Activated T-cell treated with anti-CD3 and anti-CD28 coated beads, Interleukin-2, amount 50 U/mL, for 24 hours (primary cell): ENCODE data around the gene FRAT2.

Experiments
- DNase-seq: peaks from one replicate; pipeline ENCODE4 v3.0.0-alpha.2; 2020
- H3K27ac Mint-ChIP-seq: 2 replicates; pipeline ENCODE4 v1.8.0; 2020; ENCODE audit warnings: mild to moderate bottlenecking, mixed read lengths
- H3K27me3 Mint-ChIP-seq: 2 replicates; pipeline ENCODE4 v1.8.0; 2020; ENCODE audit warnings: mixed read lengths
- H3K36me3 Mint-ChIP-seq: 2 replicates; pipeline ENCODE4 v1.8.0; 2020; ENCODE audit warnings: low read depth, mixed read lengths
- H3K4me1 Mint-ChIP-seq: 2 replicates; pipeline ENCODE4 v1.8.0; 2020; ENCODE audit warnings: low read depth, mixed read lengths
- H3K4me3 Mint-ChIP-seq: 2 replicates; pipeline ENCODE4 v1.8.0; 2020; ENCODE audit warnings: mild to moderate bottlenecking, moderate library complexity, mixed read lengths
- H3K9me3 Mint-ChIP-seq: 2 replicates; pipeline ENCODE4 v1.8.0; 2020; ENCODE audit warnings: mixed read lengths

Gene FRAT2

GRCh38 chr10:97336942-97337831 is 2.7 kb upstream of the FRAT2 start:
- peaks cover 26% of the 10 kb centered on the region for H3K4me1 Mint-ChIP-seq
- no peak overlapping the region for H3K27ac Mint-ChIP-seq
- H3K4me3 Mint-ChIP-seq, result no peak overlapping the region
- no peaks in the 10 kb centered on the region for H3K9me3 Mint-ChIP-seq
- peaks cover 14% of the 10 kb centered on the region for H3K36me3 Mint-ChIP-seq
- no peak for DNase-seq
- no peaks in the 10 kb centered on the region for H3K27me3 Mint-ChIP-seq

DNA sequence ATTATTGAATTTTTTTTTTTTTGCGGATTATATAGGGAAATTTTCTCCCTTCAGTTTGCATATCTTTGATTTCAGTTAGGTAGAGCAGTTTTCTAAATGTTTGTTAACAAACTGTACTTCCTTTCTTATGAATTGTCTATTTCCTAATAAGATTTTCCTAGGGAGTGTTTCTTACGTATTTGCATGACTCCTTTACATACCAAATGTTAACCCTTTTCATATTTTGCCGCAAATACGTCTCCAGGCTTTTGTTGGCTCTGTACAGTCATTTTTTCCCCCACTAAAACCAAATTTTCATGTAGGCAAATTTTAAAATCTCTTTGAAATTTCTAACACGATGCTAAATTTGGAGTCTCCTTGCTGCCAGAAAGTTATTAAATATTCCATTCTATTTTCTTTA is 1.9 kb upstream of the FRAT2 start:
- Mint-ChIP-seq H3K4me1 (peaks cover 33% of the 10 kb centered on the region), H3K27ac (no peak overlapping the region), H3K36me3 (peaks cover 16% of the 10 kb centered on the region), H3K4me3 (no peak overlapping the region), H3K9me3 (no peaks in the 10 kb centered on the region), H3K27me3 (no peaks in the 10 kb centered on the region)
- no peak for DNase-seq

GRCh38 chr10:97336006-97336405 is 1.5 kb upstream of the FRAT2 start:
- Mint-ChIP-seq H3K27me3 (no peaks in the 10 kb centered on the region), H3K9me3 (no peaks in the 10 kb centered on the region), H3K4me1 (peaks cover 37% of the 10 kb centered on the region), H3K27ac (peak overlapping the region; percentile 47), H3K4me3 (peak overlapping the region; percentile 80), H3K36me3 (peaks cover 19% of the 10 kb centered on the region)
- no peak for DNase-seq

- H3K27me3 Mint-ChIP-seq, result no peaks in the 10 kb centered on the region
- no peak for DNase-seq
- peak overlapping the region; percentile 80 for H3K4me3 Mint-ChIP-seq
- peaks cover 19% of the 10 kb centered on the region for H3K36me3 Mint-ChIP-seq
- no peaks in the 10 kb centered on the region for H3K9me3 Mint-ChIP-seq
- peaks cover 37% of the 10 kb centered on the region for H3K4me1 Mint-ChIP-seq
- H3K27ac Mint-ChIP-seq, result no peak overlapping the region
Measured at GRCh38 chr10:97335188-97335619, 675 bp upstream of the FRAT2 start.

DNA sequence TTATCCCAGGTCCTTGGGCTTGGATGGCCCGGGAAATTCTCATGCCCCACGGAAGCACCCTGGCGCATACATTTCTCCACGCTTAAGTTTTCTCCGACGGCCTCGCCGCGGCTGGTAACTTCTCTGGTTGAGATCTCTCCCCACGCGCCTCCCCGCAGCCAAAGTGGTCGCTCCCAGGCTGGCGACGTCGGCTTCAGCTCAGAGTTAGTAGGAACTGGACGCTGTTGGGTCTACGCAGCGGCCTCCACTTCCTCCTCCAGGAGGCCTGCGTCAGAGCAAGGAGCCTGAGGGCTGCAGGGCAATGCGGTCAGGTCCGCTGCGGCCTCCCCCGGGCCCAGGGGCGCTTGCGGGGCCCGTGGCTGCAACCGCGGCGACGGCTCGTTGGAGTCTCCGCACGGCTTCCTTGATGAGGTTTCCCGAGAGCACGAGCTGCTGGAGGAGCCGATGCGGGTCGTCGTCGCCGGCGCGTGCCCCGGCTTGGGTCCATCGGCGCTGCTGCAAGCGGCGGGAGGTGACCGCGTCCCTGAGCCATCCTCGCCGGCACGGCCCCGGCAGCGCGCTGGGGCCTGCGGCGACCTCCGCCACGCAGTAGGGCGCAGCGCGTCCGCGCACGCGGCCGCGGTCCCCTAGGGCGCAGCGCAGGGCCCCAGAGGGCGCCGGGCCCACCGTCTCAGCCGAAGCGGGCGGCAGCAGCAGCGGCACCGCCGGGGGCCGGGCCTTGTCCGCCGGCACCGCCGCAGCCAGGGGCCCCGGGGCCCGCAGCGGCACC is 744 bp downstream of the FRAT2 start:
- Mint-ChIP-seq H3K4me3 (peak overlapping the region; percentile 90), H3K27me3 (no peaks in the 10 kb centered on the region), H3K4me1 (peaks cover 47% of the 10 kb centered on the region), H3K36me3 (peaks cover 29% of the 10 kb centered on the region), H3K9me3 (no peaks in the 10 kb centered on the region), H3K27ac (peak overlapping the region; percentile 93)
- peak; percentile 68 for DNase-seq

GRCh38 chr10:97333351-97333600 is 1.3 kb downstream of the FRAT2 start:
- peak overlapping the region; percentile 90 for H3K4me3 Mint-ChIP-seq
- H3K4me1 Mint-ChIP-seq, result peaks cover 52% of the 10 kb centered on the region
- peaks cover 31% of the 10 kb centered on the region for H3K36me3 Mint-ChIP-seq
- no peak for DNase-seq
- H3K27me3 Mint-ChIP-seq, result no peaks in the 10 kb centered on the region
- H3K27ac Mint-ChIP-seq, result peak overlapping the region; percentile 93
- H3K9me3 Mint-ChIP-seq, result no peaks in the 10 kb centered on the region

DNA sequence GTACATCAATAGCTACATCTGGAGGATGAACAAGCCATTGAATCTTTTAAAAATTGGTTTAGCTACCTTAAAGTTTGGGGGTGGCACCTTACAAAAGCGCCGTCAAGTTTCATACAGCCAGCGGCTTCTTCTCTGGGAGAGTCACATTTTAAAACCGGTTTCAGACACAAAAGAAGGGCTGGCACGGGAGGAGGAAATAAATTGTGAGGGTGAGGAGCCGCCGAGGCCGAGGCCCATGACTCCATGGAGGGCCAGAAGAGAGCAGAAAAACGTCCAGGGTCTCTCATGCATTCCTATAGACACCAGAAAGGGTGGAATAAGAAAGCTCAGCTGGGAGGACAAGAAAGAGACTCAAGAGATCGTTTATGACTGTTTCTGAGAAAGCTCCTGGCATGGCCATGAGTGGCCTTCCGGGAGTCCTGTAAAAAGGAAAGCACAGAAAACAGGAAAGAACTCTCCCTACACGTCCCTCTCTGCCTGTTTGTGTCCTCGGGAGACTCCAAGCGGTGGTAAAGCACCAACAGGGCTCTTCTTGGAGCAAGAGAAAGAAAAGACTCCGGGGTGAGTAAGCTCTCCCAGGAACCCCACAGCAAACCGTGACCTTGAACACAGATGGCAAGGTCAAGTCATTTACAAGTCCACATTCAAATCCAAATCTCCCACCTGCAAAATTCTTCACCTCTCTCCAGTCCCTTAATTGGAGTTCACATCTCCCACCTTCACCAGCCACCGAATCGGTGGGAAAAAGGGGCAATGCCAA is 1.8 kb downstream of the FRAT2 start:
- peak overlapping the region; percentile 90 for H3K4me3 Mint-ChIP-seq
- no peaks in the 10 kb centered on the region for H3K27me3 Mint-ChIP-seq
- no peak for DNase-seq
- peaks cover 57% of the 10 kb centered on the region for H3K4me1 Mint-ChIP-seq
- H3K36me3 Mint-ChIP-seq, result peaks cover 31% of the 10 kb centered on the region
- H3K9me3 Mint-ChIP-seq, result no peaks in the 10 kb centered on the region
- peak overlapping the region; percentile 93 for H3K27ac Mint-ChIP-seq

DNA sequence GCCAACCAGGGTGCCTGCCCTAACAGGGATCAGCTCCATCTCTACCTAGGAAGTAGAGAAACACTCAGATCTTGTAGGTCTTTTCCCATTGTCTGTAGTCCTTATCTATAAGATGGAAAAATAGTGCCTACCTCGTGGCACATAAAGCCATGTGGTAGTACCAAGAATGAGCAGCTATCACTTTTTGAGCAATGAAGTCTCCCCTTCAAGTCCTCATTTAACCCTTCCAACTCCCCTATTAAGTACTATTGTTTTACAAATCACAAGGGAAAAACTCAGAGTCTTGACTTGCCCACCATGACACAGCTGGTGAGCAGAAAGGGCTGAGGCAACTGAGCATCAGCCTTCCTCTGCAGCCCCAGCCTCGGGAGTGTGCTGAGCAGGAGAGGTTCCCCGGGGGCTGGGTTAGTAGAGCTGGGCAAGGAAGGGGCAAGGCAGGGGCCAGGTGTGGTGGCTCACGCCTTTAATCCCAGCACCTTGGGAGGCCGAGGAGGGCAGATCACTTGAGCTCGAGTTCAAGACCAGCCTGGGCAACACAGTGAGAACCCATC is 3.3 kb downstream of the FRAT2 start:
- no peaks in the 10 kb centered on the region for H3K9me3 Mint-ChIP-seq
- DNase-seq, result no peak
- peaks cover 61% of the 10 kb centered on the region for H3K4me1 Mint-ChIP-seq
- no peaks in the 10 kb centered on the region for H3K27me3 Mint-ChIP-seq
- H3K27ac Mint-ChIP-seq, result peak overlapping the region; percentile 30
- H3K4me3 Mint-ChIP-seq, result peak overlapping the region; percentile 90
- peaks cover 31% of the 10 kb centered on the region for H3K36me3 Mint-ChIP-seq

GRCh38 chr10:97329766-97330165 is 4.8 kb downstream of the FRAT2 start:
- Mint-ChIP-seq H3K4me3 (no peak overlapping the region), H3K4me1 (peaks cover 56% of the 10 kb centered on the region), H3K27me3 (no peaks in the 10 kb centered on the region)

DNA sequence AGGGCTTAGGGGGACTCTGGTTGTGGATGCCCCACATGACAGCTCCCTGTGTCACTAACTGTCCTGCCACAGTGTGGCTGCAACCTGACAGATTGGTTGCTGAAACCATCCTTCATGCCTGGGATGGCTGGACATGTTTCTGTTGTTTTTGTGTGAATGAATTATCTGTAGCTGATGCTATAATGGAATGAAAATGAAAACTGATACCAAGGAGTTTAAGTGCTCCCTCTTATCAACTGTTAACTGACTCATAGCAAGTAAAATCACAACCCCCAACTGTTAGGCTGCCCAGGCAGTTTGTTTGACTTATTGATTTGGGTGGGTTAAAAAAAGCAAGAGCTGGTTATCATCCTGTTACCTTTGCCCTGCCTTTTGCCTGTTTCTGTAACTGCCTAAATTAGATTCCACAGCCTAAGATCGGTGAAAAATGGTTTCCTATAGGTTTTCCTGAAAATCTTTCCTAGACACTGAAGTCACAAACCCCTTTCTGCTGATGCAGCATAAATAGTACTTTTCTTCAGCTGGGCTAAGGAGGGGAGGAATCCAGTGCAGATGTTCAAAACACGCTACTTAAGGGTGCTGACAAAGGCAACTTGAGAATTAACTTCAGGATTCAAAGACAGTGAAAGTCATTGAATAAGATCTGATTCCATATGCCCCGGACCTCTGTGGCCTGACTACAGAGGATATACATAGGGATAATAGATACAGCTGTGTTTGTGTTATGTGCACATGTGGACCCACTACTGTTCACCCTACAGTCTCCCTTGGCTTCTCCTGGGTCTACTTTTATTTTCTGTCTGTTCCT is 5.7 kb downstream of the FRAT2 start:
- no peaks in the 10 kb centered on the region for H3K27me3 Mint-ChIP-seq
- peaks cover 31% of the 10 kb centered on the region for H3K36me3 Mint-ChIP-seq
- no peak overlapping the region for H3K4me3 Mint-ChIP-seq
- no peaks in the 10 kb centered on the region for H3K9me3 Mint-ChIP-seq
- no peak for DNase-seq
- peaks cover 56% of the 10 kb centered on the region for H3K4me1 Mint-ChIP-seq
- peak overlapping the region; percentile 23 for H3K27ac Mint-ChIP-seq

More at GRCh38 chr10:97329766-97330165, 4.8 kb downstream of the FRAT2 start:
- peak overlapping the region; percentile 11 for H3K27ac Mint-ChIP-seq
- DNase-seq, result no peak
- no peaks in the 10 kb centered on the region for H3K9me3 Mint-ChIP-seq
- peaks cover 31% of the 10 kb centered on the region for H3K36me3 Mint-ChIP-seq

GRCh38 chr10:97327348-97328294 is 6.9 kb downstream of the FRAT2 start:
- DNase-seq, result no peak
- Mint-ChIP-seq H3K36me3 (peaks cover 21% of the 10 kb centered on the region), H3K9me3 (no peaks in the 10 kb centered on the region), H3K27me3 (no peaks in the 10 kb centered on the region), H3K27ac (peak overlapping the region; percentile 87), H3K4me3 (no peak overlapping the region), H3K4me1 (peaks cover 46% of the 10 kb centered on the region)

GRCh38 chr10:97325754-97326153 is 8.8 kb downstream of the FRAT2 start:
- Mint-ChIP-seq H3K36me3 (peaks cover 12% of the 10 kb centered on the region), H3K9me3 (no peaks in the 10 kb centered on the region), H3K27me3 (no peaks in the 10 kb centered on the region), H3K4me3 (no peak overlapping the region), H3K27ac (no peak overlapping the region), H3K4me1 (peaks cover 45% of the 10 kb centered on the region)
- DNase-seq, result no peak

DNA sequence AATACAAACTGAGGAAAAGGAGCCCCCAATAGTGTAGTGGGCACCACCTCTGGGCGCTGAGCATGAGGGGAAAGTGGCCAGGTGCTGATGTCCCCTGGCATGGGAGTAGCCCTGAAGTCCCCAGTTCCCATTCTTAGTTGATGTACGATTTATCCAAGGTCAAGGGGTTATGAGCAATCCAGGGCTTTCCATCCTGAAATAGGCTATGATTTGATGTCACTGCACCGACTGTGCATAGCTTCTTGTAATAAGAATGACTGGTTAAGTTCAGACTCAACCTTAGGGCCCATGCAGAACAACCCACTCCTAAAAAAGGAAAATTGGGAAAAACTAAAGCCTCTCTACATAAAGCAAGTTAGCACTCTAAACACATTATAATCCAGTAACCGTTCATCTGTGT is 11.0 kb downstream of the FRAT2 start:
- Mint-ChIP-seq H3K4me1 (peaks cover 43% of the 10 kb centered on the region), H3K4me3 (no peak overlapping the region), H3K27me3 (no peaks in the 10 kb centered on the region), H3K9me3 (no peaks in the 10 kb centered on the region), H3K36me3 (no peaks in the 10 kb centered on the region), H3K27ac (no peak overlapping the region)
- DNase-seq, result no peak
